K562 (cell line): Measurements from ENCODE around the gene HHIPL2.
"Not testable (repeated sequence)": the region's sequence is repeated elsewhere in the genome, so short reads cannot be mapped to it uniquely, and the experiment has no call there.

Experiments used
- FOXP1 ChIP-seq: sonication (generic); formaldehyde crosslinking; IDR thresholded peaks from 2 replicates; pipeline ENCODE4 v1.8.0; 2022; ENCODE audit warnings: mild to moderate bottlenecking, missing genetic modification reagents
- MLX ChIP-seq, 2 experiments: fragments of 450-650 bp in 1 of 2; sonication (generic) in 1 of 2; formaldehyde crosslinking; conservative IDR thresholded peaks; 2 replicates each; pipeline versions ENCODE4 v1.4.0 to v1.8.1; 2020 to 2022; ENCODE audit warnings: mild to moderate bottlenecking in 1 of 2, missing genetic modification reagents in 1 of 2
- ZBTB11 ChIP-seq, 3 experiments: fragments of 200-800 bp in 1 of 3; fragments of 250-450 bp in 1 of 3; fragments of 450-650 bp in 1 of 3; sonication (Bioruptor Pico) in 1 of 3; sonication (Bioruptor generic) in 1 of 3; formaldehyde crosslinking in 1 of 3; IDR thresholded peaks; 2 replicates each; pipeline versions ENCODE4 v1.6.1 to v1.8.0; 2016 to 2022; ENCODE audit warnings: mild to moderate bottlenecking in 2 of 3, missing genetic modification characterization in 2 of 3, missing compliant biosample characterization in 1 of 3, moderate library complexity in 1 of 3
- TF ChIP-seq, protein P1 (sequence below), 2 experiments: IDR thresholded peaks; 2 replicates each; pipeline ENCODE4 v1.6.1; 2011; ENCODE audit warnings: borderline replicate concordance in 1 of 2, control low read depth in 1 of 2, low read depth in 1 of 2, low read length in 1 of 2, mild to moderate bottlenecking in 1 of 2, mixed read lengths in 1 of 2, moderate library complexity in 1 of 2; ENCODE audit not compliant: insufficient read depth in 1 of 2, insufficient read length in 1 of 2, poor library complexity in 1 of 2, severe bottlenecking in 1 of 2; ENCODE audit errors: extremely low read depth in 1 of 2

GRCh38 chr1:222487774-222488173 lies 60.1 kb downstream of the HHIPL2 start:
- TF ChIP-seq ZBTB11 (CRISPR knock-in tag; IDR thresholded peaks at IDR 0.05); FOXP1 (CRISPR knock-in tag); MLX (CRISPR knock-in tag; conservative IDR thresholded peaks at IDR 0.05): not testable (repeated sequence)
- TF ChIP-seq, protein P1, sequence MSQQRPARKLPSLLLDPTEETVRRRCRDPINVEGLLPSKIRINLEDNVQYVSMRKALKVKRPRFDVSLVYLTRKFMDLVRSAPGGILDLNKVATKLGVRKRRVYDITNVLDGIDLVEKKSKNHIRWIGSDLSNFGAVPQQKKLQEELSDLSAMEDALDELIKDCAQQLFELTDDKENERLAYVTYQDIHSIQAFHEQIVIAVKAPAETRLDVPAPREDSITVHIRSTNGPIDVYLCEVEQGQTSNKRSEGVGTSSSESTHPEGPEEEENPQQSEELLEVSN (IDR thresholded peaks at IDR 0.05; ENCODE audit: borderline replicate concordance in 1 of 2, extremely low read depth in 1 of 2, insufficient read depth in 1 of 2, insufficient read length in 1 of 2, low read depth in 1 of 2, low read length in 1 of 2, poor library complexity in 1 of 2, severe bottlenecking in 1 of 2) = not testable (repeated sequence)
